B cell (primary cell): Measurements from ENCODE around the gene SFXN2. TPM values are rescaled to one million over a fixed set of nuclear protein-coding genes. Genes with fewer than 3 reads are reported as not detected.

ENCODE experiments used
- ATAC-seq: fragments of 200-7000 bp; cut with Tn5 transposase; one replicate; pipeline ENCODE4 v1.10.0; 2021; ENCODE audit warnings: low read depth, mild to moderate bottlenecking, moderate number of reproducible peaks, moderate library complexity
- CTCF ChIA-PET: fragments of 350-600 bp; sonication (Branson Sonifier 250); formaldehyde crosslinking; loops from one replicate; lab custom pipeline; 2021; ENCODE audit warnings: antibody characterized with exemption, inconsistent platforms; lab: Charles Lee
- POLR2A ChIA-PET: fragments of 350-600 bp; sonication (Branson Sonifier 250); formaldehyde crosslinking; loops from one replicate; lab custom pipeline; 2021; ENCODE audit warnings: antibody characterized with exemption; lab: Charles Lee
- DNase-seq: peaks from one replicate; pipeline ENCODE4 v3.0.0; 2013
- H2AFZ ChIP-seq: 2 replicates; pipeline ENCODE4 v1.6.1; 2012; ENCODE audit warnings: mild to moderate bottlenecking, low read depth, low read length; ENCODE audit not compliant: insufficient read depth, poor library complexity, severe bottlenecking
- H3K27ac ChIP-seq, 2 donors: 1 replicate in 1 of 2; 2 replicates in 1 of 2; pipeline ENCODE4 v1.5.1; 2012 to 2013; ENCODE audit warnings: low read length in 2 of 2, mild to moderate bottlenecking in 2 of 2, moderate library complexity in 1 of 2
- H3K27me3 ChIP-seq, 4 experiments: fragments of 200-600 bp in 1 of 4; sonication (generic) in 1 of 4; replicated peaks in 1 of 4; 1 replicate in 2 of 4; 2 replicates in 2 of 4; pipeline versions ENCODE4 v1.6.1 to v1.7.0; 2013 to 2016; ENCODE audit warnings: low read length in 3 of 4, mild to moderate bottlenecking in 2 of 4, mixed read lengths in 1 of 4, moderate library complexity in 1 of 4; ENCODE audit not compliant: insufficient read depth in 4 of 4, control insufficient read depth in 3 of 4; ENCODE audit errors: control extremely low read depth in 1 of 4
- H3K36me3 ChIP-seq, 2 experiments: replicated peaks in 1 of 2; 1 replicate in 1 of 2; 2 replicates in 1 of 2; pipeline versions ENCODE4 v1.6.1 to v1.7.1; 2013; ENCODE audit warnings: low read length in 1 of 2; ENCODE audit not compliant: insufficient read depth in 2 of 2, control insufficient read depth in 1 of 2; ENCODE audit errors: control extremely low read depth in 1 of 2, extremely low read depth in 1 of 2
- H3K4me1 ChIP-seq, 2 donors: fragments of 200-600 bp in 1 of 2; sonication (generic) in 1 of 2; 1 replicate in 1 of 2; 2 replicates in 1 of 2; pipeline versions ENCODE4 v1.5.1 to v1.6.1; 2013 to 2017; ENCODE audit warnings: low read length in 2 of 2; ENCODE audit not compliant: control insufficient read depth in 2 of 2, insufficient read depth in 2 of 2
- H3K4me2 ChIP-seq: replicated peaks from 2 replicates; pipeline ENCODE3; 2012; ENCODE audit warnings: mild to moderate bottlenecking, low read depth, low read length; ENCODE audit not compliant: poor library complexity, severe bottlenecking
- H3K4me3 ChIP-seq, 5 experiments: fragments of 200-600 bp in 1 of 5; sonication (generic) in 1 of 5; 1 replicate in 3 of 5; 2 replicates in 2 of 5; pipeline versions ENCODE4 v1.5.1 to v1.7.0; 2011 to 2016; ENCODE audit warnings: low read length in 4 of 5, mild to moderate bottlenecking in 4 of 5, low read depth in 2 of 5, control low read depth in 1 of 5, moderate library complexity in 1 of 5; ENCODE audit not compliant: insufficient read depth in 1 of 5; ENCODE audit errors: control extremely low read depth in 1 of 5, extremely low read depth in 1 of 5
- H3K79me2 ChIP-seq: fragments of 200-600 bp; sonication (generic); one replicate; pipeline ENCODE4 v1.6.0; 2016; ENCODE audit warnings: low read length; ENCODE audit not compliant: control insufficient read depth, insufficient read depth
- H3K9ac ChIP-seq: fragments of 200-600 bp; sonication (generic); 2 replicates; pipeline ENCODE4 v1.6.1; 2017; ENCODE audit warnings: mild to moderate bottlenecking, low read length, moderate library complexity
- H3K9me3 ChIP-seq, 3 donors: one replicate each; pipeline versions ENCODE4 v1.6.1 to v1.7.1; 2013; ENCODE audit warnings: low read length in 2 of 3; ENCODE audit not compliant: control insufficient read depth in 2 of 3, insufficient read depth in 1 of 3; ENCODE audit errors: control extremely low read depth in 1 of 3
- H4K20me1 ChIP-seq: 2 replicates; pipeline ENCODE4 v1.6.0; 2012; ENCODE audit warnings: mild to moderate bottlenecking, low read length; ENCODE audit not compliant: insufficient read depth, control insufficient read depth, poor library complexity, severe bottlenecking
- H3K27ac Mint-ChIP-seq: one replicate; pipeline ENCODE4 v1.8.0; 2021; ENCODE audit warnings: mixed read lengths
- H3K27me3 Mint-ChIP-seq: one replicate; pipeline ENCODE4 v1.8.0; 2021; ENCODE audit warnings: mixed read lengths
- H3K4me1 Mint-ChIP-seq: one replicate; pipeline ENCODE4 v1.8.0; 2021; ENCODE audit warnings: mixed read lengths
- H3K4me3 Mint-ChIP-seq: one replicate; pipeline ENCODE4 v1.8.0; 2021; ENCODE audit warnings: mixed read lengths
- H3K9me3 Mint-ChIP-seq: one replicate; pipeline ENCODE4 v1.8.0; 2022; ENCODE audit warnings: mixed read lengths; ENCODE audit not compliant: insufficient read depth
- EZH2 ChIP-seq: IDR thresholded peaks from 2 replicates; pipeline ENCODE4 v1.6.1; 2012; ENCODE audit warnings: borderline replicate concordance, low read depth, mild to moderate bottlenecking, moderate library complexity, low read length; ENCODE audit not compliant: insufficient read depth, poor library complexity, severe bottlenecking
- WGBS: methylation state at CpG from one replicate; pipeline ENCODE4 v1.1.5; 2013; ENCODE audit warnings: missing lambda C conversion rate; ENCODE audit not compliant: insufficient coverage; 5-methylcytosine and 5-hydroxymethylcytosine counted together
- intact Hi-C: fragments of 100-400 bp; cut with micrococcal nuclease; formaldehyde crosslinking; loops from one replicate; pipeline ENCODE4 v1.10.0; 2022
- polyA plus RNA-seq: library from polyadenylated mRNA; depleted of rRNA; stranded (reverse); fragments of >200 nt; gene quantifications from 2 replicates; pipeline ENCODE4 v1.2.3, GENCODE V29; 2012
- total RNA-seq, 2 donors: library from RNA; stranded (reverse); fragments of 120-200 nt in 1 of 2; gene quantifications; 1 replicate in 1 of 2; 2 replicates in 1 of 2; pipeline versions ENCODE4 v1.2.3 to v1.2.4, GENCODE V29; 2013 to 2022
- TF ChIP-seq, protein P1 (sequence below): fragments of 200-600 bp; IDR thresholded peaks from one replicate; pipeline ENCODE4 v1.8.0; 2022; ENCODE audit warnings: antibody characterized with exemption, mild to moderate bottlenecking

Gene SFXN2
- total and polyA plus RNA-seq, 2 donors (not counting 1 experiment from before 2014, with no cell fraction given): 8.1 to 23.5 TPM

DNA sequence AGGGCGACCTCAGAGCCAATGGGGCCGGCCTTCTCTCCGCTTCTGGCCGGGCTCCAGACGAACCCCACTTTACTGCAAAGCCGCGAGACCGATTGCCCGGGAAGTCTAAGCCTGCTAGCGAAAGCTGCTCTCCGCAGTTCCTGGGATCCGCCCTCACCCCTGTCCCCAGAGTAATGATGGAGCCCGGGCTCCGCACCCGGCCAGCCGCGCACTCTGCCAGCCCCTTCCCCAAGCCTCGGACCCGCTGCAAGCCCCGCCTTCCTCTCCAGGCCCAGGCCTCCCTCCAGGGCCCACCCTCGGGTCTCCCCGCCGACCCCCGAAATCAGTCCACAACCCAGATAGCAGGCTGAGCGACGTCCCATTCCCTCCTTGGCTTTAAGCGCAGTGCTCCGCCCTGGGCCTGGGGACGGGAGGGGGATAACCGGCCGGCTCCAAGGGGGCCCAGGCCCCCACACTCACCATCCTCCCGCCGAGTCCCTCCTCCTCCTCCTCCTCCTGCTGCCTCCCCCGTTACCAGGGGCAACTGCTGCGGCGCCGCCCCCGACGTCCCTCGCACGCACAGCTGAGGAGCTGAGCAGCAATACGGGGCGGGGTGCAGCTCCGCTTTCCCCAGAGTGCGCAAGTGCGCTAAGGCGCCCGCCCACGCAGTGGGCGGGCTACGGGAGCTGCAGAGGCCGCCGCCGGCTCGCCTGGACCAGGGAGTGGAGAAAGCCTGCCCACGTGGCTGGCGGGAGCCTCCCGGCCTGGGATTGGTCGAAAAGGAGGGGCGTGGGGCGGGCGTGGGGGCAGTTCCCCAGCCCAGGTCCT lies 419 bp upstream of the SFXN2 start, which contains the start of gene ARL3:
Gene ARL3, minus strand, starts transcription at position 584 of the 807 bp plus-strand sequence. Its CDS starts 122 bp downstream, at position 462.
- peaks cover 36% of the 10 kb centered on the region for H3K4me1 Mint-ChIP-seq
- H3K9me3 Mint-ChIP-seq: no peaks in the 10 kb centered on the region
- peaks cover 54% of the 10 kb centered on the region for H3K79me2 ChIP-seq
- WGBS: under 1% methylated on average over 62 of the region's 62 CpGs
- intact Hi-C loops: loop anchor here (1.0 to 5.0 kb wide), 10 partner anchors 29 to 897 kb away; partner anchors contain the start of genes ACTR1A, BORCS7, CNNM2 and GBF1
- no peaks in the 10 kb centered on the region for H4K20me1 ChIP-seq
- peak; percentile 87 for ATAC-seq
- H3K27me3 ChIP-seq: no peaks in the 10 kb centered on the region
- H3K27me3 Mint-ChIP-seq: no peaks in the 10 kb centered on the region
- peak within 1 kb of the TSS; percentile 67 to 94 (median 70) for H3K4me3 ChIP-seq
- DNase-seq: peak; percentile 96
- POLR2A ChIA-PET: interaction anchor here (0.8 to 4.0 kb wide), 10 partner anchors 20 to 1020 kb away, joined by 3 to 45 read pairs (median 4); partner anchors contain the start of genes ACTR1A, OGA, TRIM8 and WBP1L
- peak within 1 kb of the TSS; percentile 84 for H3K4me2 ChIP-seq
- TF ChIP-seq, protein P1, sequence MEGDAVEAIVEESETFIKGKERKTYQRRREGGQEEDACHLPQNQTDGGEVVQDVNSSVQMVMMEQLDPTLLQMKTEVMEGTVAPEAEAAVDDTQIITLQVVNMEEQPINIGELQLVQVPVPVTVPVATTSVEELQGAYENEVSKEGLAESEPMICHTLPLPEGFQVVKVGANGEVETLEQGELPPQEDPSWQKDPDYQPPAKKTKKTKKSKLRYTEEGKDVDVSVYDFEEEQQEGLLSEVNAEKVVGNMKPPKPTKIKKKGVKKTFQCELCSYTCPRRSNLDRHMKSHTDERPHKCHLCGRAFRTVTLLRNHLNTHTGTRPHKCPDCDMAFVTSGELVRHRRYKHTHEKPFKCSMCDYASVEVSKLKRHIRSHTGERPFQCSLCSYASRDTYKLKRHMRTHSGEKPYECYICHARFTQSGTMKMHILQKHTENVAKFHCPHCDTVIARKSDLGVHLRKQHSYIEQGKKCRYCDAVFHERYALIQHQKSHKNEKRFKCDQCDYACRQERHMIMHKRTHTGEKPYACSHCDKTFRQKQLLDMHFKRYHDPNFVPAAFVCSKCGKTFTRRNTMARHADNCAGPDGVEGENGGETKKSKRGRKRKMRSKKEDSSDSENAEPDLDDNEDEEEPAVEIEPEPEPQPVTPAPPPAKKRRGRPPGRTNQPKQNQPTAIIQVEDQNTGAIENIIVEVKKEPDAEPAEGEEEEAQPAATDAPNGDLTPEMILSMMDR: peak; percentile 72
- no peak for TF ChIP-seq EZH2
- no peaks in the 10 kb centered on the region for H3K9me3 ChIP-seq
- CTCF ChIA-PET: interaction anchor here (0.5 to 6.0 kb wide), 19 partner anchors 9 to 621 kb away, joined by 3 to 38 read pairs (median 4); partner anchors contain the start of genes ACTR1A, CNNM2, TRIM8 and WBP1L
- H3K27ac Mint-ChIP-seq: peak within 1 kb of the TSS; percentile 93
- peaks cover 15 to 21% of the 10 kb centered on the region in 2 donors for H3K4me1 ChIP-seq
- no peaks in the 10 kb centered on the region for H3K36me3 ChIP-seq
- H3K9ac ChIP-seq: peak within 1 kb of the TSS; percentile 88
- H3K27ac ChIP-seq: peak within 1 kb of the TSS; percentile 64 to 92
- peak within 1 kb of the TSS; percentile 92 for H2AFZ ChIP-seq
- peak within 1 kb of the TSS; percentile 92 for H3K4me3 Mint-ChIP-seq
